C1 segment of cervical spinal cord (tissue), 14 donors: ENCODE results near the gene ZMAT5.
"Not testable (repeated sequence)": the region's sequence is repeated elsewhere in the genome, so short reads cannot be mapped to it uniquely, and the experiment has no call there.

ENCODE experiments used
- DNase-seq, 14 donors: peaks; one replicate each; lab custom pipeline; 2025; lab: John Stamatoyannopoulos, UW

The ZMAT5 gene

DNA sequence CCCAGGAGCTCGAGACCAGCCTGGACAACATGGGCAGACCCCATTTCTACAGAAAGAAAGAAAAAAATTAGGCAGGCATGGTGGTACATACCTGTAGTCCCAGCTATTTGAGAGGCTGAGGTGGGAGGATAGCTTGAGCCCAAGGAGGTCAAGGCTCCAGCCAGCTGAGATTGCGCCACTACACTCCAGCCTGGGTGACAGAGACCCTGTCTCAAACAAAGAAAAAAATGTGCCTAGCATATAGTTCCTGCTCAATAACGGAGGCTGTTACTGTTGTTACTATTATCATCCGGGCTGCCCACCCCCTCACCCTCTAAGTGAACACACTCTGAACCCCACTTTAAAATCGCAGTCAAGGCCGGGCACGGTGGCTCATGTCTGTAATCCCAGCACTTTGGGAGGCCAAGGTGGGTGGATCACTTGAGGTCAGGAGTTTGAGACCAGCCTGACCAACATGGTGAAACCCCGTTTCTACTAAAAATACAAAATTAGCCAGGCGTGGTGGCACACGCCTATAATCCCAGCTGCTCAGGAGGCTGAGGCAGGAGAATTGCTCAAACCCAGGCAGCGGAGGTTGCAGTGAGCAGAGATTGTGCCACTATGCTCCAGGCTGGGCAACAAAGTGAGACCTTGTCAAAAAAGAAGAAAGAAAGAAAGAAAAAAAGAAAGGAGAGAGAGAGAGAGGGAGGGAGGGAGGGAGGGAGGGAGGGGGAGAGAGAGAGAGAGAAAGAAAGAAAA, 12.0 kb downstream of the ZMAT5 start:
- not testable (repeated sequence) for DNase-seq

DNA sequence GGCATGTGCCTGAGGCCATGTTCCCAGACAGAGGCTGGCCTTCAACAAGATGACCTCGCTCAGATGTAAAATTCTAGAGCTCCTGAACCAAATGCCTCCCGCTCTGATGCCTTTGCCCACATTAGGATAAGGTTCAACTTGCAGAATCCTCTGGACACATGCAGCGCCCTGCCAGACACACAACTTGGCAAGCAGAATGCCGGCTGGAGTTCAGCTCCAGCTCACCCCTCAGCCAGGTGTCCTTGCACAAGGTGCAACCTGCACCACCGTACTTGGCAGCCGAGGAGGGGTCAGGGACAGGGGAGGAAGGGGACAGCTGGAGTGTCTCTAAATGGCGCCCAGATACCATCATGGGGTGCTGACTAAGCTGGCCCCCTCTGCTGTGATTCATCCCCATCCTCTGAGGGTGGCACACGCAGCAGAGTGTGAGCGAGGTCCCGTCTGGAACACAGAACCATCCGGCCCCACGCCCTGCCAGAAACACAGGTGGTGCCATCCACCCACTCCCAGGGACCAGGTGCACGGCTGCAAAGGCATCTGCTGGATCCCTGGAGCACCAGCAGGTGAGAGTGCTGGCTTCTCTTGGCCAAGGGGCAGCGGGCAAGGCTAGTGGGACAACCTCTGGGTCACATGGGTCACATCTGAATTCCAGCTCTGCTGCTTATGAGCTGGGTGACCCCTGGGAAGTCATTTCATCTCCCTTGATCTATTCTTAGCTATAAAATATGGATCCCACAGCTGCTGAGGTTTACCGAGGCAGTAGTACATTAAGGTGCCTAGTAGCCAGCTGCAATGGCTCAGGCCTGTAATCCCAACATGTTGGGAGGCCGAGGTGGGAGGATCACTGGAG, 12.8 kb downstream of the ZMAT5 start:
- peak in 1 of 14 donors; percentile 20 for DNase-seq

DNA sequence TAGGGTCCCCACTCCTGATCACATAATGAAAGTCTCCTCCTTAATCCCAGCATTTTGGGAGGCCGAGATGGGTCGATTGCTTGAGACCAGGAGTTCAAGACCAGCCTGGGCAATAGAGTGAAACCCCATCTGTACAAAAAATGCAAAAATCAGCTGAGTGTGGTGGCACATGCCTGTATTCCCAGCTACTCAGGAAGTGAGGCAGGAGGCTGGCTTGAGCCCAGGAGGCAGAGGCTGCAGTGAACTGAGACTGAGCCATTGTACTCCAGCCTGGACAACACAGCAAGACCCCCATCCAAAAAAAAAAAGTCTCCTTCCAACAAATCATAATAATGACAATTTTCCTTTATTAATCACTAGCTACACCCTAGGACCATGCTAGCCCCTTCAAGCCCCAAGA, 15.1 kb downstream of the ZMAT5 start:
- no peak for DNase-seq

DNA sequence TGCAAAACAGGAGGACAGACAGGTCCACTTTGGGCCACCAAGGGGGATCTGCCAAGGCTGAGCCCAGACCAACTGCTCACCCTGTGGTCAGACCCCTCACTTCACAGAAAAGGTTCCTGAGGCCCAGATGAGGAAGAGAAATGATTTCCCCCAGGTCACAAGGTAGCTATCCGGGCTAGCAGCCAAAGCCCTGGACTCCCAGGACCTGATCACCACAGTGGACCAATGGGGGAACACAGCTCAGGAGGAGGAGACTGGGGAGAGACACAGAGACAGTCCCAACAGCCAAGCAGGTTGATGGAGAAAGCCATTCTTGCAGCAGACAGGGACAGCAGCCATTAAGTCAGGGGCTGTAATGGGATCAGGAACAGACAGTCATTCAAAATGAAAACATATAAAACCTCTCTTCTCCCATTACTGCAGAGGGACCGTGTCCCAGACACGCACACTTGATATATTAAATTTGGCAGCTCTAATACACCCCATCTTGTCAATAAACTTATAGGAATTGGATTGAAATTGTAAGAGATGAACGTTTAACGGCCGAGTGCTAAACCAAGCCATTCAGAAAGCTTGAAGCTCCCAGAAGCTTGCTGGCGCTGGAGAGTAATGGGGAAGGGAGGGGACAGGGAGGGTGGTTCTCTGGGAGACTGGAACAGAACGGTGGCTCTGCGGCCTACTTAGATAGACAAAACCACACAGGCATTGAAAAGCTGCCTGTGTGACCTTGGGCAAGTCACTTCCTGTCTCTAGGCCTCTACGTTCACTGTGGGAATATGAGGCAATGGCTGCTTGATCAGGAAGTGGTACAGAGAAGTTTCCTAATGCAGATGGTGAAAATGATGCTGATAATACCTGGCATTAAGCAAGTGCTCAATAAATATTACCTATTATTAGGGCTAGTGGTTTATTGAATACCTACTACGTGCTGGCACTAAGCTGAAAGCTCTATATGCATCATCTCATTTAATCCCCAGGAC, 16.0 kb downstream of the ZMAT5 start:
- peak in 2 of 14 donors; percentile 13 to 35 for DNase-seq

DNA sequence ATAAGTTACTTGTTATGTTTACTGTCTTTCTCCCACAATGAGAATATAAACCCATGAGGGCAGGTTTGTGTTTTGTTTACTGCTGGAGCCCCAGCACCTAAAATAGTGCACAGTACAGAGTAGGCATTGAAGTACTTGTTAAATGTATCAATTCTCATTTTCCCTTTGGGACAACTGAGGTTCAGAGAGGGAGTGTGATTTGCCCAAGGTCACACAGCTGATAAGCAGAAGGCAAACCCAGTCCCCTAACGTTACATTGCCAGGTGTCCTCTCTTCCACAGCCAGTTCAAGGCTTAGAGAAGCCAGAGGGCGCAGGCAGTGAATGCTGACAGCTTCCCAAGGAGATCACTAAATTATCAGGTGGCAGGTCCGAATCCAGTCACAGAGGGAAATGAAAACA, 16.8 kb downstream of the ZMAT5 start:
- no peak for DNase-seq

DNA sequence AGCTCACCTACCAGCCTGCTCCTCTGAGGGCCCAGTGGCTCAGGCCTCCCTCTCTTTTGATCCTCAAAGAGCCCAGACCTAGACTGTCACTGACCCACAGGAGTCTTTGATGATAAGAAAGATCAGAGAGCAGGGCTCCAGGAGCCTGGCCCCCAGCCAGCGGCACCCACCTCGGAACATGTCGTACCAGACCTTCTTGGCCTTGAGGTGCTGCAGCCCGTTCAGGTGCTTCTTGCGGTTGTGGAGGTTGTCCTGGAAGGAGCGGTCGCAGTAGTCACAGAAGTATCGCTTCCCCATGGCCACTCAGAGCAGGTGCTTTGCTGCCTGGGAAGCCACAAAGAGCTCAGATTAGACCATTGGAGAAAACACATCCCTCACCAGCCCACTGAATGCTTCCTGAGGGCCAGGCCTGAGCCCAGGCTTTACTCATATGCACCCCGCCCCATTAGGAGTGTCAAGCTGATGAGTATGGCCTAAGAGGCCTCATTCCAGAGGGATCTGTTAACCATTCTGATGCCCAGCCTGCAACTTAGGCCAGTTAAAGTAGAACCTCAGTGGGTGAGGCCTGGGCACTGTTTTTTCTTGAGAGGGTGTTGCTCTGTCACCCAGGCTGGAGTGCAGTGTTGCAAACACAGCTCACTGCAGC, 18.4 kb downstream of the ZMAT5 start:
- DNase-seq = no peak

DNA sequence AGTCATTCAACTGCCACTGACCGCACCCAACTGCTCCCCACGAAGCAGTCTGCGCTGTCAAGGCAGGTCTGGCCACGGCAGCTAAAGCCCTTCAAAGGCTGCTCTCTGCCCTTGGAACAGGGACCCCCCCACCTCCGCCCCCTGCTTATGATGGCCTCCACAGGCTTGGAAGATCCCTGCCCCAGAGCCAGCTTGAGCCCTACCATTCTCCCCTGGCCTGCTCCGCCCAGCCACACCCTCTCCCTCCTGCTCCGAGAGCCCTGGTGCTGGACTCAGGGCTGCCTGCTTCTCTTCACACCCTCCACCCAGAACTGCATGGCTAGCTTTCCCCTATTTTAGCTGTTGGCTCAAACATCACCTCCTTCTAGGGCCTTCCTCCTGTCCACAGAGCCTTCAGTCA, 19.0 kb downstream of the ZMAT5 start:
- no peak for DNase-seq

DNA sequence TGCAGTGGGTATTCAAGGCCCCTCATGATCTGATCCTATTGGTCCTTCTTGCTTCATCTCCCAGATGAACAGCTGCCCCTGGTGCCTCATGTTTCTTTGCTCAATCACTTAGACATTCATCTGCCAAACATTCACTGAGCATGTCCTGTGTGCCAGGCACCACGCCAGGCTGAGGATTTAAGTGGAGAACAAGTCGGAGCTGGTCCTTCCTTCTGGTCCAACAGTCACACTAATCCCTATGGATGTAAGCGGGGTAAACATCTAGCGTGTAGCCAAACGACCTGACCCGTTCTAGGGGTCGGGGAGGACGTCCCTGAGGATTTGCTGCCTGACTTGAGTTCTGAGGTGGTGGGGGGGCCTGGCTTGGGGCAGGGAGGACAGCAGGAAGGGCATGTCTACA, 21.9 kb downstream of the ZMAT5 start:
- DNase-seq = no peak

DNA sequence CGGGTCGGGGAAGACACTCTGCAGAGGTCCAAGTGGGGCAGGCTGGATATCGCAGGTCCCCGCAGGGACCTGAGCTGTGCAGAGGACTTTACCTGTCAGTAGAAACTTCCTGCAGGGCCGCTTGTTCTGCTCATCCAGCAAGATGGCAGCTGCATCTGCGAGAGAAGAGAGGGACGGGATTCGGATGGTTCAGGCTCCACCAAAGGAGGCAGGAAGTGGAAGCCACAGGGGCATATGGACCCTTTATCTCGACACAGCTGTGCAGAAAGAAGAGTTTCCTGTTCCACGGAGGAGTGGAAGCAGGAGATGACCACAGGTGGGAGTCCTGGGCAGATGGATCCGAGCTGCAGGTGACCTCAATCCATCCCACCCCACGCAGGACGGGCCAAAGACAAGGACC, 24.5 kb downstream of the ZMAT5 start:
- DNase-seq = no peak

DNA sequence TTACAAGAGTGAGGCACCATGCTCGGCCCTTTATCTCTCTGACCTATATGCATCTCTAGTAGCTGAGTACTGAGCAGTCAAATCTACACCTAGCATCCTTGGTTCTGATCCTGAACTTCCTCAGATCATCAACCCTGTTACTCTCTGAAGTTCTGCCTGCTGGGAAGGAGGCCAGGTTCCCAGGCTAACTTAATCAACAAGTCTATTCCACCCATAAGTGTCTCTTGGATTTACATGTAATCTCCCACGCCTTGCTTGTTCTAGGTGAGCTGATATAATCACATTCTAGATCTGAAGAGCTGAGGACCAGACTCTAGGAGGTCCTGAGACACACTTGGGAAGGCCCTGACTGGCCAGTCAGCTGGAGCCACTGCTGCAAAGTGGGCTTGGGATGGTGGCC, 24.9 kb downstream of the ZMAT5 start:
- no peak for DNase-seq

DNA sequence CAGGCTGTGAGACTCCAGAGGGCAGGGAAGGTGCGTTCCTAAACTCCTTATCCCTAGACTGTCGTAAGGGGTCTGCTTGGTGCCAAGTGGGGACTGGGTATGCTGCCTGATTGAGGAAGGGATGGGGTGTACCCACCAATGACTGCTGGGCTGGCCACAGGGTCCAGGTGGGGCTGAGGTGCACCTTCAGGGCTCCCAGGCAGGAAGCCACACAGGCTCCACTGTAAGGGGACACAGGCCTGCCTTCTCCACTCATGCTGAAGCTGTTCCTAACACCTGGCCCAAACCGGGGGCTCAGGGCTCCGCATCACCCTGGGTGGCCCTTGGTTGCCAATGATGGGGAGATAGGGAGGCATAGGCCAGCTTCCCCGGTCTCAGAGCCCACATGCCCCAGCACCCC, 26.6 kb downstream of the ZMAT5 start:
- DNase-seq = no peak

DNA sequence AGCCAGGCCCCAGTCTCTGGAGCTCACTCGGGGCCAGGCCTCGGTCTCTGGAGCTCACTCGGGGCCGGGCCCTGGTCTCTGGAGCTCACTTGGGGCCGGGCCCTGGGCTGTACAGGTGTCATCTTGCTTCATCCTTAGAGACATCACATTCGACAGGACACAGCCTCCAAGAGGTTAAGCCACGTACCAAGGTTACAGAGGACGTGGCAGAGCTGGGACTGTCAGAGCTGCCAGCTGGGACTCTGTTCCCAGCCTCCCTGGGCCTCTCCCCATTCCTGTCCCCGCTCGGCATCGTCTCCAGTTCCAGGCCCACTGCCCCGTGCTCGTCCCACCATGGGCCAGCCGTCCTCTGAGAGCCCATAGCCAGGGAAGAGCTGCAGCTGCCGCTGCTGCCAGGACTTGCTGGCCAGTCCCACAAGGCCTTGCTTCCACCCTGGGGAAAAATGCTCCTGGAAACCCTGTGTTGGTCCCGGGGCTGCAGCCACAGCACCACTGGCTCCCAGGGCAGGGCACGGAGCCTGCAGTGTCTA, 27.4 kb downstream of the ZMAT5 start:
- no peak for DNase-seq

DNA sequence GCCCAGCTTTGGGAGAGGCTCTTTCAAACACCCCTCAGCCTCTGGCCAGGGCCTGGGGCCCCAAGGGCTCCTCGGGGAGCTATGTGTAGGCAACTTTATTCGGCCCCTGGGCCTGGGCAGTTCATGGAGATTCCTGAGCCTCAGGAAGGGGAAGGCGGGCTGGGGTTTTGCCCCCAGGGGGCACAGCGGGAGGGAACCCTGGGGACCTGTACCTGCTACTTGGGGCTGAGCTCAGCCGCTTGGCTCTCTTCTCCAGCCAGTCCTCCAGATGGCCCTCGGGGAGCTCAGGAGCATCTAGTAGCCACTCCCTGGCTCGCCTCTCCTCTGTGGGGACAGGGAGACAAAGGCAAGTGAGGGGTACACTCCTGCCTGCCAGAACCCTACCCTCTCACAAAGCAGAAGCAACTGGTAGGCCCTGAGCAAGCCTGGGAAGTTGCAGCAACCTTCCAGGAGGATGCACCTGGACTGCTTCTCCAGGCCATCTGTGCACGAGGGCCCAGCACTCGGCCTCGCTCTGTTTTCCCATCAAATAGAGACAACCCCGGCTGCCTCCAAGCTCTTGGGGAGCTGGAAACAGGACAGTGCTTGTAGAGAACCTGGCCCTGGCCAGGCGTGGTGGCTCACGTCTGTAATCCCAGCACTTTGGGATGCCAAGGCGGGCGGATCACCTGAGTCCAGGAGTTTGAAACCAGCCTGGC, 28.5 kb downstream of the ZMAT5 start:
- DNase-seq = peak in 1 of 14 donors; percentile 58

DNA sequence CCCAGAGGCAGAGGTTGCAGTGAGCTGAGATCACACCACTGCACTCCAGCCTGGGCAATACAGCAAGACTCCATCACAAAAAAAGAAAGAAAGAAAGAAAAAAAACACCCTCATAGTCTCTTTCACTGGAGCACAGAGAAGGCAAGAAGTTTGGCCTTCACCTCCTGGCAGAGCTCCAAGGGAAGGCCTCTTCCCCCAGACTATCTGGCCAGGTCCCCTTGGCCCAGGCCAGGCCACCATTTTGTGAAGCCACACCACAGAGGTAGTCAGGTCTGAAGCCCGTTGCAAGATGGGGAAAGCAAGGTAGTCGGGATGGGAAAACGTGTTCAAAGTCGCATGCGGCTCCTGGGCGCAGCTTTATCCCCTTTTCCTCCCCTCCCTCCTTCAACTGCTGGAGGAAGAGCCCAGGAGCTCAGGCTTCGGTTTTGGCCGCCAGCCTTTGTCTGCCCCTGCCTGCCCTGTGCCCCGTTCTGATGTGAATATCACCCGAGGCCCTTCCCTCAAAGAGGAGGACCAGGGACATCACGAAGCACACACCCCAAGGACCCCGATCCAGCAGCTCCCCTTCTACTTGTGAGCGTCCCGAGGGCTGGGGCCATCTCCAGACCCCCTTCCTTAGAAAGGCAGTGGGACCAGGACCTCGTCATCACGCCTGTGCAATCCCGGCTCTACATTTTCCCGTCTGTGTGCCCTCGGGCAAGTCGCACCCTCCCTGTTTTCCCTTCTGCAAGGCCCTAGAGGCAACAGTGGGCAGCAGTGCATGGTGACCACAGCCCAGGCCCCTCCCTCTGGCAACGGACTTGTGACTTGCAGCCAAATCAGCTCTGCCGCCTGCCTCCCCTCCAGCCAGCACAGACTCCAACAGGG, 29.3 kb downstream of the ZMAT5 start:
- peak in 5 of 14 donors; percentile 10 to 31 (median 14) for DNase-seq

DNA sequence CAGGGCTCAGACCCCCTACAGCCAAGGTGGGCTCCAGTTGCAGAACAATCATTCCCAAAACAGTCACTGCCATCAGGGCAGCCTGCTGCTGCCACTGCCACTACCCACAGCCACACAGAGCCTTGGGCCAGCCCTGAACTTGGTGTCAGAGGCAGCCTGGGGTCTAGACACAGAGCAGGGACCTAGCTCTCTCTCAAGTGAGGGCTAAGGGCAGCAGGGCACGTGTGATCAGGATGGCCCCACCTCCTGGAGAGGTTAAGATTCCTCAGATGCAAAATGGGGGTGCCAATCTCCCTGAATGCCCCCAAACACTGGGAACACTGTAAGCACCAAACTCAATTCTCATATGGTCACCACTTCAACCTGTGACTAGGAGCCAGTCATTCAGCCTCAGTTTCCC, 31.4 kb downstream of the ZMAT5 start:
- no peak for DNase-seq

DNA sequence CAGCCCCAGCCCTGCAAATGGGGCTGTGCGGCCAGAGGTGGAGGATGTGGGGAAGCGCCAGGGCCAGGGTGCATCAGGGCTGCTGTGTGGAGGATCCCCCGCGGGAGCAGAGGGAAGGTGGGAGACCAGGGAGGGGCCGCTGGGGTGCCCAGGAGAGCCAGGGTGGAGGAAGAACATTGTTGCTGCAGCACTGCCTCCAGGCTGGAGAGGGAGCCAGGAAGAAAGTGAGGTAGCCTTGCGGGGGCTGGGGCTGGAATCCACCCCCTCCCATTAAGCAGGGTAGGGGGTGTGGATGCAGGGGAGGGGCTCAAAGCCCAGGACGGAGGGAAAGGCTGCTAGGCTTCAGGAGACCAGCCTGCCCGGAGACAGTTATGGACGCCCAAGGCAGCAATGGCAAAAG, 32.0 kb downstream of the ZMAT5 start:
- DNase-seq = no peak

DNA sequence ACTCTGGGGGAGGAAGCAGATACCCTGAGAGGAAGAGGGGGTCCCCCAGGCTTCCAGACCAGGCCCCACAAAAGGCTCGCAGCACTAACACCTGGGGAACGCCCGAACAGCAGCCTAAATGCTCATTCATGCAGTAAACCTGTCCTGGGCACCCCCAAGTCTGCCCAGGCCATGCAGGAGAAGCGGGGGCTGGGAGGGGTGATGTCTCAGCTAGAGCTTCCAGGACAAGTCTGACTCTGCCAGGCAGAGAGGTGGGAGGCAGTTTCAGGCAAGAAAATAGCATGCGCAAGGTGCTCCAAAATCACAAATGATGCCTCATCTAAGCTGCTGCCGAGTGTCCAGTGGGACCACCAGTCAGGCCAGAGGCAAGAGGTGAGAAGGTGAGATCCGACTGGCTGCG, 32.4 kb downstream of the ZMAT5 start:
- DNase-seq = no peak

DNA sequence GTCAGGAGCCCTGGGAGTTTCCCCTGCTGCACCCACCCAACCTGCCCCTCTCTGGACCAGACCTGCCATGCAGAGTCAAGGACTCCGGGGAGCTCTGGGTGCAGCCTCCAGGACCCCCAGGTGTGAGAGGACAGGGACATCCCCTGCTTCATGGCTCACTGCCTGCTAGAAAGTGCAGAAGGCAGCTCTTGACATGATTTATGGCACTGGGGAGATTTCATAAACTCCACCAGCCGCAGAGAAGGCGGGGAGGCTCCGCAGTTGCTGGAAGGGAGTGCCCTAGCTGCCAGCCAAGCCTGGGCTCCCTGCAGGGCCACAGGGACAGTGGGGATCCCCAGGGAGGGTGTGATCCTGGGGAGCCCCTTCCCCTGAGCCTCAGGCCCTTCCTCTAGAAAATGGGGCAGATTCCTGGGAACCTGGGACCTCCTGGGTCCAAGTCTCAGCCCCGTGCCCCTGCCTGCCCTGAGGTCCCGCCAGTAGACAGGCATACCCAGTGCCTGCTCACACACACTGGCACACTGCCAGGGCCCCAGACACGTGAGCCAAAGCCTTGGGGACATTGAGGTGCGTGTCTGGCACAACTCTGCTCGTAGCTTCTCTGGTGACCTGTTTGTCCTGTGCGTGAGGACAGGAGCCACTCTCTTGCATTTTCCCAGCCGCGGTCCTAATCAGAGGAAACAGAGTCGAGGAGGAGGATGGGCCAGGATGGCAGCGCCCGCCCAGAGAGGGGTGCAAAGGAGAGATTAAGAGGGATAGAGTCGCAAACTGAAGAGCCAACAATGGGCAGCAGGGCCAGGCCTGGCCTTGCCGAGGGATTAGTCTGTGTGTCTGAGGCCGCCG, 33.2 kb downstream of the ZMAT5 start:
- DNase-seq = no peak

DNA sequence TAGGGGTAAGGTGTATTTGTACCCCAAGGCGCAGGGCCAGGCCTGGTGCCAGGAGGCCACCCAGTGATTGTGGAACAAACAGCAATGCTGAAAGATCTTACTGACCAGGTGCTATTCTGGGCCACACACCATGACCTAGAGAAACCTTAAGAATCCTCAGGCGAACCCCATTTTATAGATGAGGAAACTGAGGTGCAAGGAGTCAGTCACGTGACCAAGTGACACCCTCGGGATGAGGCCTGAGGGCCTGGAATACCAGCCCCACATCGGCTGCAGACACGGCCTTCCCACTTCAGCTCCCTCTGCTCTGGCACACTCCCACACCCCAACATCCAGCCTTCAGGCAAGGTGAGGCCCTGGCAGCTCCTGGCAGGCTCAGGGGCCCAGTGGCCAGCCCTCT, 33.9 kb downstream of the ZMAT5 start:
- DNase-seq = no peak
